ENCODE data around the gene PKNOX2. TPM values are rescaled to one million over a fixed set of nuclear protein-coding genes. Genes with fewer than 3 reads are reported as not detected.

The PKNOX2 gene
- total and polyA plus RNA-seq, 2 of the 8 experiments (the other 6 are each of a cell fraction or from before 2014, with no cell fraction given), result 2.0 TPM

- no peak for TF ChIP-seq BCL11A (IDR thresholded peaks at IDR 0.05; ENCODE audit: low read depth in 2 of 2, low read length in 2 of 2)
- TF ChIP-seq GABPA (IDR thresholded peaks at IDR 0.05; ENCODE audit: borderline replicate concordance, insufficient read depth, low read length), result no peak
- TF ChIP-seq CBX5 (IDR thresholded peaks at IDR 0.05; ENCODE audit: low read depth, low read length), result no peak
- no peak for TF ChIP-seq EGR1 (IDR thresholded peaks at IDR 0.05; ENCODE audit: borderline replicate concordance, low read depth, low read length)
- no peak for TF ChIP-seq USF2 (IDR thresholded peaks at IDR 0.05; ENCODE audit: low read length)
- TF ChIP-seq FOSL1 (IDR thresholded peaks at IDR 0.05; ENCODE audit: insufficient read depth, low read depth, low read length), result no peak
- no peak for TF ChIP-seq SIRT6 (IDR thresholded peaks at IDR 0.05; ENCODE audit: low read length)
- no peak for TF ChIP-seq RFX5 (IDR thresholded peaks at IDR 0.05; ENCODE audit: borderline replicate concordance, low read depth, low read length)
These were observed 265.5 kb downstream of the PKNOX2 start (continued) for GRCh38 chr11:125429807-125430678.

Measured in H1 (cell line).